ENCODE data around the gene LENG8.
"Not testable (repeated sequence)": the region's sequence is repeated elsewhere in the genome, so short reads cannot be mapped to it uniquely, and the experiment has no call there.

DNA sequence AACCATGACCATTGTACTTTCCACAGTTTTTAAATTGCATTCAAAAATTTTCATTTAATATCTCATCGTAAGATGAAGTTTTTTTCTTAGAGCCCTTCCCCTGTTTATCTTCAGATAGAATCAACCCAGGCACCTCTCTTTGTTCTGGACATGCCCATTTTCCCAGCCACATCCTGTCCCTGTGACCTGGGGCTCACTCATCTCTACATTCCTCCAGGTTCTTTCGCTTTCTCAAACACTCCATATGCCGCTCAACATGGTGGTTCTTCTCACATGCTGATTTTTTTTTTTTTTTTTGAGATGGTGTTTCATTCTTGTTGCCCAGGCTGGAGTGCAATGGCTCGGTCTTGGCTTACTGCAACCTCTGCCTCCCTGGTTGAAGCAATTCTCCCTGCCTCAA, 56.5 kb downstream of the LENG8 start:
- not testable (repeated sequence) for TF ChIP-seq YY1, NFIC, RFX5, POLR2AphosphoS2 (IDR thresholded peaks at IDR 0.05; ENCODE audit: low read depth, low read length)
- TF ChIP-seq, protein P1, sequence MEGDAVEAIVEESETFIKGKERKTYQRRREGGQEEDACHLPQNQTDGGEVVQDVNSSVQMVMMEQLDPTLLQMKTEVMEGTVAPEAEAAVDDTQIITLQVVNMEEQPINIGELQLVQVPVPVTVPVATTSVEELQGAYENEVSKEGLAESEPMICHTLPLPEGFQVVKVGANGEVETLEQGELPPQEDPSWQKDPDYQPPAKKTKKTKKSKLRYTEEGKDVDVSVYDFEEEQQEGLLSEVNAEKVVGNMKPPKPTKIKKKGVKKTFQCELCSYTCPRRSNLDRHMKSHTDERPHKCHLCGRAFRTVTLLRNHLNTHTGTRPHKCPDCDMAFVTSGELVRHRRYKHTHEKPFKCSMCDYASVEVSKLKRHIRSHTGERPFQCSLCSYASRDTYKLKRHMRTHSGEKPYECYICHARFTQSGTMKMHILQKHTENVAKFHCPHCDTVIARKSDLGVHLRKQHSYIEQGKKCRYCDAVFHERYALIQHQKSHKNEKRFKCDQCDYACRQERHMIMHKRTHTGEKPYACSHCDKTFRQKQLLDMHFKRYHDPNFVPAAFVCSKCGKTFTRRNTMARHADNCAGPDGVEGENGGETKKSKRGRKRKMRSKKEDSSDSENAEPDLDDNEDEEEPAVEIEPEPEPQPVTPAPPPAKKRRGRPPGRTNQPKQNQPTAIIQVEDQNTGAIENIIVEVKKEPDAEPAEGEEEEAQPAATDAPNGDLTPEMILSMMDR (IDR thresholded peaks at IDR 0.05 in 2 of 3, conservative IDR thresholded peaks at IDR 0.05 in 1 of 3; ENCODE audit: control insufficient read depth in 2 of 3, extremely low read depth in 1 of 3, insufficient read depth in 1 of 3, low read depth in 3 of 3, low read length in 3 of 3) = not testable (repeated sequence)
- TF ChIP-seq, protein P2, sequence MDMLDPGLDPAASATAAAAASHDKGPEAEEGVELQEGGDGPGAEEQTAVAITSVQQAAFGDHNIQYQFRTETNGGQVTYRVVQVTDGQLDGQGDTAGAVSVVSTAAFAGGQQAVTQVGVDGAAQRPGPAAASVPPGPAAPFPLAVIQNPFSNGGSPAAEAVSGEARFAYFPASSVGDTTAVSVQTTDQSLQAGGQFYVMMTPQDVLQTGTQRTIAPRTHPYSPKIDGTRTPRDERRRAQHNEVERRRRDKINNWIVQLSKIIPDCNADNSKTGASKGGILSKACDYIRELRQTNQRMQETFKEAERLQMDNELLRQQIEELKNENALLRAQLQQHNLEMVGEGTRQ (IDR thresholded peaks at IDR 0.05; ENCODE audit: borderline replicate concordance, low read depth, low read length) = not testable (repeated sequence)
- TF ChIP-seq, protein P3, sequence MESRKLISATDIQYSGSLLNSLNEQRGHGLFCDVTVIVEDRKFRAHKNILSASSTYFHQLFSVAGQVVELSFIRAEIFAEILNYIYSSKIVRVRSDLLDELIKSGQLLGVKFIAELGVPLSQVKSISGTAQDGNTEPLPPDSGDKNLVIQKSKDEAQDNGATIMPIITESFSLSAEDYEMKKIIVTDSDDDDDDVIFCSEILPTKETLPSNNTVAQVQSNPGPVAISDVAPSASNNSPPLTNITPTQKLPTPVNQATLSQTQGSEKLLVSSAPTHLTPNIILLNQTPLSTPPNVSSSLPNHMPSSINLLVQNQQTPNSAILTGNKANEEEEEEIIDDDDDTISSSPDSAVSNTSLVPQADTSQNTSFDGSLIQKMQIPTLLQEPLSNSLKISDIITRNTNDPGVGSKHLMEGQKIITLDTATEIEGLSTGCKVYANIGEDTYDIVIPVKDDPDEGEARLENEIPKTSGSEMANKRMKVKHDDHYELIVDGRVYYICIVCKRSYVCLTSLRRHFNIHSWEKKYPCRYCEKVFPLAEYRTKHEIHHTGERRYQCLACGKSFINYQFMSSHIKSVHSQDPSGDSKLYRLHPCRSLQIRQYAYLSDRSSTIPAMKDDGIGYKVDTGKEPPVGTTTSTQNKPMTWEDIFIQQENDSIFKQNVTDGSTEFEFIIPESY (IDR thresholded peaks at IDR 0.05) = not testable (repeated sequence)

All from GM12878 (cell line).